WI38 (cell line): ENCODE data around the gene LRRC73.

ENCODE experiments used
- H3K4me3 ChIP-seq: 2 replicates; pipeline ENCODE4 v1.5.1; 2011; ENCODE audit warnings: low read depth, mild to moderate bottlenecking, control low read depth, low read length
- CTCF ChIP-seq: IDR thresholded peaks from 2 replicates; pipeline ENCODE4 v1.5.1; 2012; ENCODE audit warnings: low read depth, mild to moderate bottlenecking, control low read depth, low read length

Gene LRRC73

GRCh38 chr6:43516697-43517504, 6.8 kb upstream of the LRRC73 start, which contains the start of the genes POLR1C and YIPF3:
Gene POLR1C, plus strand, starts transcription at chr6:43517089. Its CDS starts 21 bp downstream, at chr6:43517110.
Gene YIPF3, minus strand, starts transcription at chr6:43516926. Its CDS starts 119 bp downstream, at chr6:43516807.
- no peak for TF ChIP-seq CTCF
- peak within 1 kb of the TSS; percentile 99 for H3K4me3 ChIP-seq

GRCh38 chr6:43516367-43516696, 6.2 kb upstream of the LRRC73 start:
- TF ChIP-seq CTCF: no peak
- peak overlapping the region; percentile 99 for H3K4me3 ChIP-seq

GRCh38 chr6:43515808-43516207, 5.7 kb upstream of the LRRC73 start:
- peak overlapping the region; percentile 99 for H3K4me3 ChIP-seq
- no peak for TF ChIP-seq CTCF

GRCh38 chr6:43511824-43512415, 1.8 kb upstream of the LRRC73 start:
- TF ChIP-seq CTCF: no peak
- no peak overlapping the region for H3K4me3 ChIP-seq

GRCh38 chr6:43510827-43511163, 649 bp upstream of the LRRC73 start:
- H3K4me3 ChIP-seq: no peak overlapping the region; the same call in 1 of the 2 replicates
- TF ChIP-seq CTCF: no peak

- TF ChIP-seq CTCF: no peak
- peak overlapping the region; percentile 60 for H3K4me3 ChIP-seq
Measured at GRCh38 chr6:43509142-43509983, 783 bp downstream of the LRRC73 start.
